ENCODE measurements around the gene GPSM3. TPM values are rescaled to one million over a fixed set of nuclear protein-coding genes. Genes with fewer than 3 reads are reported as not detected.

The GPSM3 gene
- total RNA-seq, 1 experiment from 2014 or later: 2.0 TPM

DNA sequence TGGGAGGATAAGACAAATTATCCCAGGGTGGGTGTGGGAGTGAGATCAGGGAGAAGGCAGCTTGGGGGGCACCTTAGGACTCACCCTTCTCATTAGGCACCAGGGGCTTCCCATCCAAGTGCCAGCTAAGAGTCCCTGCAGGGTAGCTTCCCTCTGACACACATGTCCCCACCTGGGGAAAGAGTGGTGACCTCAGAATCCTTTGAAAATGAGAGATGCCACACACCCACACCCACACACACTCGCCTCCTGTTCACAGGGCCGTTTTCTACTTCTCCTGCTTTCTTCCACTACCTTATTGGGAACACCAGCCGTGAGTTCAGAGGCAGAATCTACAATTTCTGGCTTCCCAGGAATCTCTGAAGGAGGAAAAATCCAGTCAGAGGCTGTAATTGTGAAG lies 9.4 kb downstream of the GPSM3 start:
- POLR2A ChIA-PET: no interaction called here
- no peaks in the 10 kb centered on the region; the same call in 1 of the 2 replicates for H3K36me3 ChIP-seq (ENCODE audit: control insufficient read depth, insufficient read depth, low read length)
- CTCF ChIA-PET: no interaction called here
- no peak for DNase-seq (ENCODE audit: low read depth, low spot score)
- no TSS peak for BruUV-seq (replicated peaks)
- no peak overlapping the region for H3K27ac ChIP-seq (ENCODE audit: low read length)
- intact Hi-C loops (cut with micrococcal nuclease; ENCODE audit: unreplicated experiment): no loop called here
- no peaks in the 10 kb centered on the region for H3K27me3 ChIP-seq (ENCODE audit: control insufficient read depth, insufficient read depth, low read length)
- ATAC-seq: no peak
- H3K9me3 ChIP-seq (ENCODE audit: control insufficient read depth, insufficient read depth, low read depth, low read length): no peaks in the 10 kb centered on the region
- H3K4me3 ChIP-seq (ENCODE audit: low read depth in 2 of 2, low read length in 2 of 2): no peak overlapping the region
- H3K4me1 ChIP-seq (ENCODE audit: control insufficient read depth, insufficient read depth, low read length): peaks cover 11% of the 10 kb centered on the region
- in situ Hi-C loops (cut with HindIII; ENCODE audit: low pct_unique_long_range_greater_than_20kb, low sequenced_read_pairs): no loop called here
- TF ChIP-seq, protein P1, sequence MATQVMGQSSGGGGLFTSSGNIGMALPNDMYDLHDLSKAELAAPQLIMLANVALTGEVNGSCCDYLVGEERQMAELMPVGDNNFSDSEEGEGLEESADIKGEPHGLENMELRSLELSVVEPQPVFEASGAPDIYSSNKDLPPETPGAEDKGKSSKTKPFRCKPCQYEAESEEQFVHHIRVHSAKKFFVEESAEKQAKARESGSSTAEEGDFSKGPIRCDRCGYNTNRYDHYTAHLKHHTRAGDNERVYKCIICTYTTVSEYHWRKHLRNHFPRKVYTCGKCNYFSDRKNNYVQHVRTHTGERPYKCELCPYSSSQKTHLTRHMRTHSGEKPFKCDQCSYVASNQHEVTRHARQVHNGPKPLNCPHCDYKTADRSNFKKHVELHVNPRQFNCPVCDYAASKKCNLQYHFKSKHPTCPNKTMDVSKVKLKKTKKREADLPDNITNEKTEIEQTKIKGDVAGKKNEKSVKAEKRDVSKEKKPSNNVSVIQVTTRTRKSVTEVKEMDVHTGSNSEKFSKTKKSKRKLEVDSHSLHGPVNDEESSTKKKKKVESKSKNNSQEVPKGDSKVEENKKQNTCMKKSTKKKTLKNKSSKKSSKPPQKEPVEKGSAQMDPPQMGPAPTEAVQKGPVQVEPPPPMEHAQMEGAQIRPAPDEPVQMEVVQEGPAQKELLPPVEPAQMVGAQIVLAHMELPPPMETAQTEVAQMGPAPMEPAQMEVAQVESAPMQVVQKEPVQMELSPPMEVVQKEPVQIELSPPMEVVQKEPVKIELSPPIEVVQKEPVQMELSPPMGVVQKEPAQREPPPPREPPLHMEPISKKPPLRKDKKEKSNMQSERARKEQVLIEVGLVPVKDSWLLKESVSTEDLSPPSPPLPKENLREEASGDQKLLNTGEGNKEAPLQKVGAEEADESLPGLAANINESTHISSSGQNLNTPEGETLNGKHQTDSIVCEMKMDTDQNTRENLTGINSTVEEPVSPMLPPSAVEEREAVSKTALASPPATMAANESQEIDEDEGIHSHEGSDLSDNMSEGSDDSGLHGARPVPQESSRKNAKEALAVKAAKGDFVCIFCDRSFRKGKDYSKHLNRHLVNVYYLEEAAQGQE (IDR thresholded peaks at IDR 0.05; ENCODE audit: insufficient read depth in 1 of 2, low read depth in 2 of 2, low read length in 1 of 2): no peak
- no peak for TF ChIP-seq CTCF (IDR thresholded peaks at IDR 0.05)
- no peak for TF ChIP-seq POLR2AphosphoS5 (IDR thresholded peaks at IDR 0.05; ENCODE audit: low read depth, low read length)
- no peak for TF ChIP-seq TCF7L2 (IDR thresholded peaks at IDR 0.05; ENCODE audit: low read depth, low read length)
- no peak for TF ChIP-seq SIN3A (IDR thresholded peaks at IDR 0.05; ENCODE audit: borderline replicate concordance, insufficient read depth, low read depth, low read length)

DNA sequence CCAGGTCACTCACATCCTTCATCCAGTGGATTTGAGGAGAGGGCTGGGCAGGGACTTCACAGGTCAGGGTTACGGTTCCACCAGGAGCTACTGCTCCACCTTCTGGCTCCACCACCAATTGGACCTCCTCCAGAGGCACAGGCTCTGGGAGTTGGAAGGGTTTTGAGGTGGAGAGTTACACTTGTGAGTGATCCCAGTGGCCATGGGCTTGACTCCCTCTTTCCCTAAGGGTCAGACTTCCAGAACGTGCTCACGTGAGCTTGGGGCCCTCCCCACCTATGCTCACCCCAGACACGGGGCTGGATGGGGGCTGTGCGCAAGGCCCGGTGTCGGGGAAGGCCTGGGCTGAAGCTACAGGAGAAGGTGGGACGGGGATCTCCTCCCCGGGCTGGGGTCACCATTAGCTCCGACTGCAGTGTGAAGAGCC lies 9.9 kb downstream of the GPSM3 start:
- no peak overlapping the region for H3K27ac ChIP-seq (ENCODE audit: low read length)
- no peaks in the 10 kb centered on the region for H3K9me3 ChIP-seq (ENCODE audit: control insufficient read depth, insufficient read depth, low read depth, low read length)
- ATAC-seq (no peak), DNase-seq (ENCODE audit: low read depth, low spot score) (no peak)
- no peaks in the 10 kb centered on the region for H3K27me3 ChIP-seq (ENCODE audit: control insufficient read depth, insufficient read depth, low read length)
- POLR2A ChIA-PET: no interaction called here
- in situ Hi-C loops (cut with HindIII; ENCODE audit: low pct_unique_long_range_greater_than_20kb, low sequenced_read_pairs) (no loop called here), intact Hi-C loops (cut with micrococcal nuclease; ENCODE audit: unreplicated experiment) (no loop called here)
- H3K4me3 ChIP-seq (ENCODE audit: low read depth in 2 of 2, low read length in 2 of 2): no peak overlapping the region
- H3K4me1 ChIP-seq (ENCODE audit: control insufficient read depth, insufficient read depth, low read length): peaks cover 11% of the 10 kb centered on the region
- no peak for TF ChIP-seq SIN3A (IDR thresholded peaks at IDR 0.05; ENCODE audit: borderline replicate concordance, insufficient read depth, low read depth, low read length)
- TF ChIP-seq CTCF (IDR thresholded peaks at IDR 0.05): no peak
- TF ChIP-seq, protein P1 (IDR thresholded peaks at IDR 0.05; ENCODE audit: insufficient read depth in 1 of 2, low read depth in 2 of 2, low read length in 1 of 2): no peak
- TF ChIP-seq POLR2AphosphoS5 (IDR thresholded peaks at IDR 0.05; ENCODE audit: low read depth, low read length): no peak
- no peak for TF ChIP-seq TCF7L2 (IDR thresholded peaks at IDR 0.05; ENCODE audit: low read depth, low read length)
- CTCF ChIA-PET: no interaction called here
- BruUV-seq (replicated peaks): no TSS peak
- no peaks in the 10 kb centered on the region; the same call in 1 of the 2 replicates for H3K36me3 ChIP-seq (ENCODE audit: control insufficient read depth, insufficient read depth, low read length)

Data from Panc1 (cell line).